Fibroblast of lung (primary cell): ENCODE data around the gene SAP130.

Source experiments
- CTCF ChIP-seq, 2 donors: IDR thresholded peaks in 1 of 2; conservative IDR thresholded peaks in 1 of 2; 1 replicate in 1 of 2; 2 replicates in 1 of 2; pipeline ENCODE4 v1.5.1; 2011 to 2012; ENCODE audit warnings: low read length in 2 of 2, control low read depth in 1 of 2, inconsistent platforms in 1 of 2, low read depth in 1 of 2, mild to moderate bottlenecking in 1 of 2
- EZH2 ChIP-seq: IDR thresholded peaks from 2 replicates; pipeline ENCODE4 v1.5.1; 2012; ENCODE audit warnings: low read length, control low read depth, mild to moderate bottlenecking; ENCODE audit errors: missing control alignments

GRCh38 chr2:127932199-127932876 is 95.5 kb downstream of the SAP130 start:
- TF ChIP-seq CTCF (conservative IDR thresholded peaks at IDR 0.05 in 1 of 2, IDR thresholded peaks at IDR 0.05 in 1 of 2; ENCODE audit: low read depth in 1 of 2, low read length in 2 of 2) (no peak), EZH2 (no peak)
